K562 (cell line): ENCODE results near the gene MRPL9. TPM values are rescaled to one million over a fixed set of nuclear protein-coding genes. Genes with fewer than 3 reads are reported as not detected.
A peak's percentile ranks its signal among the peaks of the same experiment; 100 is the strongest.

Experiments
- ATAC-seq: fragments of 200-7000 bp; cut with Tn5 transposase; 3 replicates; pipeline ENCODE4 v1.9.1; 2020; ENCODE audit warnings: moderate library complexity
- BruUV-seq: library from RNA; stranded (reverse); fragments of 400-500 nt; replicated peaks from 2 replicates; lab custom pipeline; 2021; lab: Mats Ljungman, UMichigan
- CTCF ChIA-PET: fragments of 300-600 bp; formaldehyde crosslinking; extraction: SDS; loops from one replicate; lab custom pipeline; 2021; ENCODE audit warnings: low intra/inter-chr PET ratio; lab: Yijun Ruan, JAX
- POLR2A ChIA-PET: fragments of 300-600, 350-650 bp; sonication (Branson Sonifier 250); formaldehyde crosslinking; extraction: SDS; loops from one replicate; lab custom pipeline; 2021; ENCODE audit warnings: antibody characterized with exemption, inconsistent platforms; lab: Yijun Ruan, JAX
- DNase-seq, 4 experiments: peaks; one replicate each; pipeline versions ENCODE4 v3.0.0 to v3.0.0-alpha.2; 2011 to 2018; ENCODE audit warnings: low spot score in 3 of 4, mixed read lengths in 3 of 4; ENCODE audit errors: extremely low read depth in 1 of 4
- FAIRE-seq: peaks from 2 replicates; lab custom pipeline; 2011; peaks lifted over from hg19 to GRCh38; lab: Jason Lieb, UNC
- H2AFZ ChIP-seq: 2 replicates; pipeline ENCODE4 v1.6.0; 2011; ENCODE audit warnings: low read depth, low read length, control low read depth, inconsistent platforms
- H3K27ac ChIP-seq: fragments of 200-600 bp; 3 replicates; pipeline ENCODE4 v1.8.0; 2011; ENCODE audit warnings: low read depth, mild to moderate bottlenecking, control low read depth, inconsistent platforms, low read length, moderate library complexity, mixed read lengths; ENCODE audit errors: extremely low read depth
- H3K27me3 ChIP-seq, 2 experiments: fragments of 300-600 bp in 1 of 2; 2 replicates in 1 of 2; 3 replicates in 1 of 2; pipeline versions ENCODE4 v1.6.0 to v1.8.0; 2011; ENCODE audit warnings: inconsistent platforms in 2 of 2, low read length in 2 of 2, mild to moderate bottlenecking in 1 of 2, mixed read lengths in 1 of 2, moderate library complexity in 1 of 2; ENCODE audit not compliant: control insufficient read depth in 2 of 2, insufficient read depth in 2 of 2
- H3K36me3 ChIP-seq: fragments of 300-600 bp; 3 replicates; pipeline ENCODE4 v1.8.0; 2011; ENCODE audit warnings: mild to moderate bottlenecking, low read length, inconsistent platforms; ENCODE audit not compliant: control insufficient read depth, insufficient read depth
- H3K4me1 ChIP-seq, 2 experiments: fragments of 200-600 bp in 1 of 2; replicated peaks in 1 of 2; 2 replicates in 1 of 2; 3 replicates in 1 of 2; pipeline versions ENCODE4 v1.5.1 to v1.8.0; 2011; ENCODE audit warnings: inconsistent platforms in 2 of 2, low read length in 2 of 2, mild to moderate bottlenecking in 1 of 2, mixed read lengths in 1 of 2, moderate library complexity in 1 of 2; ENCODE audit not compliant: control insufficient read depth in 2 of 2, insufficient read depth in 2 of 2
- H3K4me2 ChIP-seq: 2 replicates; pipeline ENCODE4 v1.6.1; 2011; ENCODE audit warnings: low read length, control low read depth, inconsistent platforms, mixed read lengths; ENCODE audit not compliant: insufficient read depth
- H3K4me3 ChIP-seq: fragments of 200-600 bp; sonication (generic), shearing (Covaris generic); 2 replicates; pipeline ENCODE4 v1.5.1; 2016; ENCODE audit warnings: control low read depth, inconsistent platforms
- H3K79me2 ChIP-seq: fragments of 200-600 bp; 3 replicates; pipeline ENCODE4 v1.8.0; 2011; ENCODE audit warnings: low read length, inconsistent platforms; ENCODE audit not compliant: control insufficient read depth, insufficient read depth
- H3K9ac ChIP-seq, 2 experiments: 2 replicates each; pipeline versions ENCODE4 v1.6.0 to v1.6.1; 2011; ENCODE audit warnings: low read depth in 2 of 2, low read length in 2 of 2, control low read depth in 1 of 2, inconsistent platforms in 1 of 2, mild to moderate bottlenecking in 1 of 2, mixed read lengths in 1 of 2; ENCODE audit not compliant: insufficient read depth in 1 of 2
- H3K9me1 ChIP-seq: one replicate; pipeline ENCODE4 v1.6.0; 2011; ENCODE audit warnings: inconsistent platforms, mild to moderate bottlenecking, low read length, moderate library complexity; ENCODE audit not compliant: control insufficient read depth, insufficient read depth
- H3K9me3 ChIP-seq: replicated peaks from 2 replicates; pipeline ENCODE4 v1.5.1; 2011; ENCODE audit warnings: low read depth, low read length, inconsistent platforms; ENCODE audit not compliant: control insufficient read depth, insufficient read depth
- H4K20me1 ChIP-seq: replicated peaks from 2 replicates; pipeline ENCODE4 v1.6.1; 2011; ENCODE audit warnings: low read length, inconsistent platforms, mixed read lengths; ENCODE audit not compliant: control insufficient read depth, insufficient read depth
- NEUROD1 ChIP-seq: fragments of 150-350 bp; IDR thresholded peaks from 2 replicates; pipeline ENCODE4 v1.6.1; 2014; ENCODE audit warnings: borderline replicate concordance, low read length, low read depth; ENCODE audit not compliant: partially characterized antibody
- NR2C1 ChIP-seq, 2 experiments: fragments of 450-650 bp; IDR thresholded peaks; 2 replicates each; pipeline ENCODE4 v1.6.1; 2017; ENCODE audit warnings: mild to moderate bottlenecking in 2 of 2, antibody characterized with exemption in 1 of 2, inconsistent platforms in 1 of 2, missing compliant biosample characterization in 1 of 2, missing genetic modification characterization in 1 of 2
- NR2C2 ChIP-seq, 2 experiments: fragments of 200-800 bp in 1 of 2; sonication (Bioruptor generic) in 1 of 2; sonication (generic) in 1 of 2; formaldehyde crosslinking in 1 of 2; IDR thresholded peaks; 2 replicates each; pipeline versions ENCODE4 v1.6.1 to v1.8.0; 2016 to 2022; ENCODE audit warnings: mild to moderate bottlenecking in 1 of 2, missing compliant biosample characterization in 1 of 2, missing genetic modification characterization in 1 of 2, missing genetic modification reagents in 1 of 2
- SAP30 ChIP-seq: fragments of 200-600 bp; sonication (generic); IDR thresholded peaks from 2 replicates; pipeline ENCODE4 v1.6.1; 2012; ENCODE audit warnings: borderline replicate concordance, low read depth, mild to moderate bottlenecking, moderate library complexity, low read length, control low read depth, inconsistent platforms; ENCODE audit not compliant: insufficient read depth, poor library complexity, severe bottlenecking
- SMARCA5 ChIP-seq: fragments of 450-650 bp; IDR thresholded peaks from 2 replicates; pipeline ENCODE4 v1.6.1; 2016
- WGBS: fragments of 100-300 bp; shearing (Covaris generic); methylation state at CpG from one replicate; pipeline ENCODE4 v1.1.6; 2016; ENCODE audit warnings: low coverage, mixed read lengths; ENCODE audit not compliant: insufficient coverage; ENCODE audit errors: missing lambda C conversion rate; 5-methylcytosine and 5-hydroxymethylcytosine counted together
- in situ Hi-C: fragments of 300-500 bp; cut with MboI; formaldehyde crosslinking; loops from 4 replicates; pipeline ENCODE4 v1.15.0; 2018; ENCODE audit warnings: inconsistent platforms, mixed read lengths
- intact Hi-C: fragments of 100-400 bp; cut with micrococcal nuclease; formaldehyde crosslinking; loops from 2 replicates; pipeline ENCODE4 v1.14.2; 2022
- polyA plus RNA-seq, 8 experiments: library from polyadenylated mRNA; depleted of rRNA in 4 of 8; stranded (reverse) in 5 of 8; unstranded in 3 of 8; fragments of >200 nt; fragmentation: Nextera tagmentation in 2 of 8; fragmentation: Illumina TruSeq in 1 of 8; extraction: Ambion mirVana in 2 of 8; extraction: Trizol in 1 of 8; gene quantifications; 2 replicates each; pipeline versions ENCODE4 v1.2.1 to v1.2.3, GENCODE V29; 2011 to 2014; ENCODE audit warnings: inconsistent platforms in 1 of 8, missing spikeins in 1 of 8
- total RNA-seq, 7 experiments: library from RNA; depleted of rRNA in 6 of 7; stranded (reverse); fragments of >200 nt in 6 of 7; fragmentation: Illumina TruSeq in 2 of 7; extraction: Trizol in 2 of 7; gene quantifications; 2 replicates each; pipeline versions ENCODE4 v1.2.1 to v1.2.3, GENCODE V29; 2011 to 2021; ENCODE audit warnings: low replicate concordance in 1 of 7
- TF ChIP-seq, protein P1 (sequence below), 2 experiments: fragments of 450-650 bp; IDR thresholded peaks; 2 replicates each; pipeline ENCODE4 v1.6.1; 2016; ENCODE audit warnings: mild to moderate bottlenecking in 2 of 2, borderline replicate concordance in 1 of 2, low read depth in 1 of 2, moderate library complexity in 1 of 2

MRPL9 gene
- total and polyA plus RNA-seq, 9 of the 15 experiments (the other 6 are each of a cell fraction or from before 2014, with no cell fraction given), result 38.0 to 162 (median 111) TPM

DNA sequence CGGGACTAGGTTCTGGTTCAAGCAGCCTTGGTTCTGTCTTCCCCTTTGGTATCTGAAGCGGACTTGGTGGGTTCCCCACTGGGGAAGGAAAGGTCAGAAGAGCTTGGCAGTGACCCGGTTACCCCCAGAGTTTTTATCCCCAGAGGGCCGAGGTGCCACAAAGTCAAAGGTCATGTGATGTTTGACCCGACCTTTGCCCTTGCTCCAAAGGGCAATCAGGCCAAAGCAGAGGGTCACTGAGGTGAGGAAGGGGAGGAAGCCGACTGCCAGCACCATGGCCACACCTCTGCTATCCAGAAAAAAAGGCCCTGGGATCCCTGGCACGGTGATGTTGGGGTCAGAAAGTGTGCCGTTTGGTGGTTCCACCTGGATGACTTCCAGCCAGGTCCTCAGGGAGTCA is 37.5 kb upstream of the MRPL9 start:
- Histone ChIP-seq H3K27ac (no peak overlapping the region), H3K4me1 (peaks cover 0 to 8% of the 10 kb centered on the region in 2 experiments; a peak in 1 of 5 replicates), H3K36me3 (no peaks in the 10 kb centered on the region), H3K9me1 (no peaks in the 10 kb centered on the region), H4K20me1 (peaks cover 19% of the 10 kb centered on the region), H3K9ac (no peak overlapping the region), H3K4me3 (no peak overlapping the region), H3K4me2 (no peak overlapping the region), H3K9me3 (no peaks in the 10 kb centered on the region), H2AFZ (no peak overlapping the region), H3K79me2 (no peaks in the 10 kb centered on the region), H3K27me3 (peaks cover 44 to 74% of the 10 kb centered on the region in 2 experiments)
- in situ Hi-C loops (no loop called here), intact Hi-C loops (no loop called here)
- CTCF ChIA-PET, result no interaction called here
- POLR2A ChIA-PET, result interaction anchor here (0.6 to 1.1 kb wide), 3 partner anchors 24 to 60 kb away, joined by 3 to 4 read pairs (median 3); no protein-coding TSS in a partner anchor
- BruUV-seq, result no TSS peak
- FAIRE-seq (no peak), ATAC-seq (no peak), DNase-seq (no peak)
- 3% methylated on average over 7 of the region's 8 CpGs for WGBS
- TF ChIP-seq, protein P1, sequence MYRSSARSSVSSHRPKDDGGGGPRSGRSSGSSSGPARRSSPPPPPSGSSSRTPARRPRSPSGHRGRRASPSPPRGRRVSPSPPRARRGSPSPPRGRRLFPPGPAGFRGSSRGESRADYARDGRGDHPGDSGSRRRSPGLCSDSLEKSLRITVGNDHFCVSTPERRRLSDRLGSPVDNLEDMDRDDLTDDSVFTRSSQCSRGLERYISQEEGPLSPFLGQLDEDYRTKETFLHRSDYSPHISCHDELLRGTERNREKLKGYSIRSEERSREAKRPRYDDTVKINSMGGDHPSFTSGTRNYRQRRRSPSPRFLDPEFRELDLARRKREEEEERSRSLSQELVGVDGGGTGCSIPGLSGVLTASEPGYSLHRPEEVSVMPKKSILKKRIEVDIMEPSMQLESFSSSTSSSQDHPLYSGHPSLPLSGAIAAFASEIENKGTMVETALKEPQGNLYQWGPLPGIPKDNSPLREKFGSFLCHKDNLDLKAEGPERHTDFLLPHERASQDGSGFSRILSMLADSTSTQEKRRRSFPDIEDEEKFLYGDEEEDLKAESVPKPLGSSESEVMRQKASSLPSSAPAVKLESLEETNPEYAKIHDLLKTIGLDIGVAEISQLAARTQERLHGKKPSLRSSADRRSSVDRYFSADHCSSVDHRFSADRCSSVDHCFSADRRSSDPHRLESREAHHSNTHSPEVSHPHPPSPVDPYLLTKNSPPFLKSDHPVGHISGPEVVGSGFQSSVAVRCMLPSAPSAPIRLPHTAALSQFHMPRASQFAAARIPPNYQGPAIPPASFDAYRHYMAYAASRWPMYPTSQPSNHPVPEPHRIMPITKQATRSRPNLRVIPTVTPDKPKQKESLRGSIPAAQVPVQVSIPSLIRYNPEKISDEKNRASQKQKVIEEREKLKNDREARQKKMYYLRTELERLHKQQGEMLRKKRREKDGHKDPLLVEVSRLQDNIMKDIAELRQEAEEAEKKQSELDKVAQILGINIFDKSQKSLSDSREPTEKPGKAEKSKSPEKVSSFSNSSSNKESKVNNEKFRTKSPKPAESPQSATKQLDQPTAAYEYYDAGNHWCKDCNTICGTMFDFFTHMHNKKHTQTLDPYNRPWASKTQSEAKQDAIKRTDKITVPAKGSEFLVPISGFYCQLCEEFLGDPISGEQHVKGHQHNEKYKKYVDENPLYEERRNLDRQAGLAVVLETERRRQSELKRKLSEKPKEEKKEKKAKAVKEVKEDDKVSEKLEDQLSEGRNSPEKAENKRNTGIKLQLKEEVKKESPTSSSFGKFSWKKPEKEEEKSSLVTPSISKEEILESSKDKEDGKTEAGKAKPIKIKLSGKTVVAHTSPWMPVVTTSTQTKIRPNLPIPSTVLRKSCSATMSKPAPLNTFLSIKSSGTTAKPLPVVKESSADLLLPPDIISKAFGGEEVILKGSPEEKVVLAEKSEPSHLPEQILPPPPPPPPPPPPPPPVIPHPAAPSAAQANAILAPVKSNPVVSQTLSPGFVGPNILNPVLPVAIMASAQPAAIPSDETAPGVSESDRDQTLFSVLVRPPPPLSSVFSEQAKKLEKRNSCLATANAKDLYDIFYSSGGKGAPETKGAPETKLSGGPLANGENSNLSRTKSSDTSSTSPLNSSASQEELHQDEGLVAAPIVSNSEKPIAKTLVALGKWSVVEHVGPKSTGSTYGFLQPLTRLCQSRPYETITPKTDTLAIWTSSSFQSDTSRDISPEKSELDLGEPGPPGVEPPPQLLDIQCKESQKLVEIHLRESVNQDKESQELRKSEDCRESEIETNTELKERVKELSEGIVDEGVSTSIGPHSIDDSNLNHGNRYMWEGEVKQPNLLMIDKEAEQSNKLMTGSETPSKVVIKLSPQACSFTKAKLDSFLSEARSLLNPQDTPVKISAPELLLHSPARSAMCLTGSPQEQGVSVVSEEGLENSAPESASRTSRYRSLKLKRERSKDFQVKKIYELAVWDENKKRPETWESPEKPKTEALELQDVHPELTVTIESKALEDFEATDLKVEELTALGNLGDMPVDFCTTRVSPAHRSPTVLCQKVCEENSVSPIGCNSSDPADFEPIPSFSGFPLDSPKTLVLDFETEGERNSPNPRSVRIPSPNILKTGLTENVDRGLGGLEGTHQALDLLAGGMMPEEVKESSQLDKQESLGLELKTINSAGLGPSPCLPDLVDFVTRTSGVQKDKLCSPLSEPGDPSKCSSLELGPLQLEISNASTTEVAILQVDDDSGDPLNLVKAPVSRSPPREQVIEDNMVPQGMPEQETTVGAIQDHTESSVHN (IDR thresholded peaks at IDR 0.05; ENCODE audit: borderline replicate concordance in 1 of 2, low read depth in 1 of 2), result no peak
- no peak for TF ChIP-seq NR2C2 (CRISPR knock-in tag; IDR thresholded peaks at IDR 0.05)
- TF ChIP-seq NR2C2 (tag; IDR thresholded peaks at IDR 0.05), result peak; percentile 64
- TF ChIP-seq NR2C1 (IDR thresholded peaks at IDR 0.05), result peak; percentile 47
- TF ChIP-seq NR2C1 (tag; IDR thresholded peaks at IDR 0.05), result peak; percentile 59; the same call in 1 of the 2 replicates
- TF ChIP-seq SMARCA5, result no peak
- no peak for TF ChIP-seq SAP30
- TF ChIP-seq NEUROD1, result no peak
